HEK293 (cell line): ENCODE data around the gene TEX19.

Experiments used
- FEZF1 ChIP-seq: fragments of 450-650 bp; formaldehyde crosslinking; IDR thresholded peaks from 2 replicates; pipeline ENCODE4 v1.5.1; 2016; ENCODE audit warnings: missing biosample characterization, missing genetic modification characterization
- GLI2 ChIP-seq: fragments of 450-650 bp; formaldehyde crosslinking; IDR thresholded peaks from 2 replicates; pipeline ENCODE4; 2017; ENCODE audit warnings: missing biosample characterization, missing genetic modification characterization, low read depth, borderline replicate concordance
- HOXA7 ChIP-seq: sonication (generic); formaldehyde crosslinking; IDR thresholded peaks from 2 replicates; pipeline ENCODE4 v1.8.1; 2022; ENCODE audit warnings: missing genetic modification reagents, borderline replicate concordance
- HOXD13 ChIP-seq: sonication (generic); formaldehyde crosslinking; IDR thresholded peaks from 2 replicates; pipeline ENCODE4 v1.8.0; 2022; ENCODE audit warnings: missing genetic modification reagents, borderline replicate concordance
- PRDM1 ChIP-seq: fragments of 450-650 bp; formaldehyde crosslinking; IDR thresholded peaks from 2 replicates; pipeline ENCODE4; 2016; ENCODE audit warnings: missing biosample characterization, missing genetic modification characterization
- REPIN1 ChIP-seq: fragments of 450-650 bp; formaldehyde crosslinking; IDR thresholded peaks from 2 replicates; pipeline ENCODE4 v1.5.1; 2017; ENCODE audit warnings: missing biosample characterization, missing genetic modification characterization, low read depth
- SALL2 ChIP-seq: fragments of 450-650 bp; formaldehyde crosslinking; IDR thresholded peaks from 2 replicates; pipeline ENCODE4 v1.5.0; 2017; ENCODE audit warnings: missing biosample characterization, mild to moderate bottlenecking, missing genetic modification characterization, borderline replicate concordance
- SCRT2 ChIP-seq: fragments of 450-650 bp; formaldehyde crosslinking; IDR thresholded peaks from 2 replicates; pipeline ENCODE4 v1.5.1; 2016; ENCODE audit warnings: missing biosample characterization, missing genetic modification characterization
- SETDB1 ChIP-seq: IDR thresholded peaks from one replicate; pipeline ENCODE4 v1.6.1; 2017; ENCODE audit warnings: mild to moderate bottlenecking, low read length, moderate library complexity, mixed read lengths; ENCODE audit not compliant: insufficient read length
- ZBTB48 ChIP-seq: fragments of 450-650 bp; formaldehyde crosslinking; IDR thresholded peaks from 2 replicates; pipeline ENCODE4 v1.5.1; 2016; ENCODE audit warnings: missing biosample characterization, missing genetic modification characterization
- ZFHX2 ChIP-seq: fragments of 450-650 bp; formaldehyde crosslinking; conservative IDR thresholded peaks from 2 replicates; pipeline ENCODE4 v1.5.1; 2016; ENCODE audit warnings: missing biosample characterization, missing genetic modification characterization
- ZFP37 ChIP-seq: fragments of 450-650 bp; formaldehyde crosslinking; IDR thresholded peaks from 2 replicates; pipeline ENCODE4 v1.5.1; 2016; ENCODE audit warnings: missing biosample characterization, missing genetic modification characterization
- ZFP41 ChIP-seq: fragments of 450-650 bp; formaldehyde crosslinking; IDR thresholded peaks from 2 replicates; pipeline ENCODE4 v1.5.1; 2016; ENCODE audit warnings: missing biosample characterization, missing genetic modification characterization, borderline replicate concordance
- ZNF114 ChIP-seq: fragments of 450-650 bp; formaldehyde crosslinking; IDR thresholded peaks from 2 replicates; pipeline ENCODE4 v1.5.0; 2017; ENCODE audit warnings: missing biosample characterization, missing genetic modification characterization
- ZNF132 ChIP-seq: fragments of 450-650 bp; formaldehyde crosslinking; IDR thresholded peaks from 2 replicates; pipeline ENCODE4 v1.5.1; 2017; ENCODE audit warnings: missing biosample characterization, missing genetic modification characterization, borderline replicate concordance
- ZNF138 ChIP-seq: fragments of 450-650 bp; formaldehyde crosslinking; IDR thresholded peaks from 2 replicates; pipeline ENCODE4 v1.5.1; 2016; ENCODE audit warnings: missing biosample characterization, missing genetic modification characterization, borderline replicate concordance
- ZNF19 ChIP-seq: fragments of 450-650 bp; formaldehyde crosslinking; IDR thresholded peaks from 2 replicates; pipeline ENCODE4; 2016; ENCODE audit warnings: missing biosample characterization, missing genetic modification characterization, low read depth
- ZNF274 ChIP-seq, 2 experiments: fragments of 200-500 bp in 1 of 2; fragments of 450-650 bp in 1 of 2; sonication (Bioruptor generic) in 1 of 2; formaldehyde crosslinking in 1 of 2; IDR thresholded peaks; 2 replicates each; pipeline versions ENCODE4 v1.5.1 to v1.6.1; 2014 to 2016; ENCODE audit warnings: borderline replicate concordance in 1 of 2, inconsistent platforms in 1 of 2, low read length in 1 of 2, missing biosample characterization in 1 of 2, missing genetic modification characterization in 1 of 2
- ZNF292 ChIP-seq: fragments of 450-650 bp; formaldehyde crosslinking; IDR thresholded peaks from 2 replicates; pipeline ENCODE4 v1.5.1; 2016; ENCODE audit warnings: low read depth, missing biosample characterization, missing genetic modification characterization, borderline replicate concordance
- ZNF341 ChIP-seq: fragments of 450-650 bp; formaldehyde crosslinking; IDR thresholded peaks from 2 replicates; pipeline ENCODE4; 2016; ENCODE audit warnings: low read depth, missing biosample characterization, missing genetic modification characterization
- ZNF37A ChIP-seq: fragments of 450-650 bp; IDR thresholded peaks from 2 replicates; pipeline ENCODE4 v1.5.1; 2018; ENCODE audit warnings: missing biosample characterization, missing genetic modification characterization
- ZNF423 ChIP-seq: fragments of 450-650 bp; formaldehyde crosslinking; IDR thresholded peaks from 2 replicates; pipeline ENCODE4 v1.5.1; 2016; ENCODE audit warnings: missing biosample characterization, missing genetic modification characterization
- ZNF521 ChIP-seq: fragments of 450-650 bp; formaldehyde crosslinking; IDR thresholded peaks from 2 replicates; pipeline ENCODE4 v1.5.1; 2017; ENCODE audit warnings: missing biosample characterization, mild to moderate bottlenecking, missing genetic modification characterization
- ZNF530 ChIP-seq: fragments of 450-650 bp; formaldehyde crosslinking; IDR thresholded peaks from 2 replicates; pipeline ENCODE4 v1.5.1; 2016; ENCODE audit warnings: low read depth, missing biosample characterization, missing genetic modification characterization
- ZNF558 ChIP-seq: fragments of 450-650 bp; formaldehyde crosslinking; IDR thresholded peaks from 2 replicates; pipeline ENCODE4 v1.5.1; 2016; ENCODE audit warnings: missing biosample characterization, missing genetic modification characterization
- ZNF624 ChIP-seq: fragments of 450-650 bp; formaldehyde crosslinking; IDR thresholded peaks from 2 replicates; pipeline ENCODE4 v1.5.1; 2017; ENCODE audit warnings: missing biosample characterization, missing genetic modification characterization
- ZNF670 ChIP-seq: fragments of 450-650 bp; formaldehyde crosslinking; IDR thresholded peaks from 2 replicates; pipeline ENCODE4 v1.5.1; 2016; ENCODE audit warnings: missing biosample characterization, missing genetic modification characterization, low read depth
- ZNF707 ChIP-seq: fragments of 450-650 bp; formaldehyde crosslinking; IDR thresholded peaks from 2 replicates; pipeline ENCODE4 v1.5.1; 2016; ENCODE audit warnings: missing biosample characterization, missing genetic modification characterization
- ZNF791 ChIP-seq: fragments of 450-650 bp; formaldehyde crosslinking; IDR thresholded peaks from 2 replicates; pipeline ENCODE4 v1.5.1; 2016; ENCODE audit warnings: missing biosample characterization, missing genetic modification characterization
- ZNF792 ChIP-seq: fragments of 450-650 bp; formaldehyde crosslinking; IDR thresholded peaks from 2 replicates; pipeline ENCODE4 v1.5.1; 2016; ENCODE audit warnings: missing biosample characterization, missing genetic modification characterization
- ZNF837 ChIP-seq: fragments of 450-650 bp; formaldehyde crosslinking; IDR thresholded peaks from 2 replicates; pipeline ENCODE4 v1.5.1; 2016; ENCODE audit warnings: missing biosample characterization, missing genetic modification characterization
- ZSCAN16 ChIP-seq: fragments of 450-650 bp; formaldehyde crosslinking; IDR thresholded peaks from 2 replicates; pipeline ENCODE4 v1.5.1; 2016; ENCODE audit warnings: missing biosample characterization, missing genetic modification characterization
- ZSCAN23 ChIP-seq: fragments of 450-650 bp; formaldehyde crosslinking; IDR thresholded peaks from 2 replicates; pipeline ENCODE4 v1.5.1; 2016; ENCODE audit warnings: missing biosample characterization, missing genetic modification characterization
- ZSCAN30 ChIP-seq: fragments of 450-650 bp; IDR thresholded peaks from 2 replicates; pipeline ENCODE4 v1.5.1; 2018; ENCODE audit warnings: missing biosample characterization, mild to moderate bottlenecking, missing genetic modification characterization, moderate library complexity
- ZXDB ChIP-seq: fragments of 450-650 bp; formaldehyde crosslinking; IDR thresholded peaks from 2 replicates; pipeline ENCODE4 v1.5.1; 2016; ENCODE audit warnings: missing biosample characterization, missing genetic modification characterization
- TF ChIP-seq, protein P1 (sequence below): fragments of 450-650 bp; formaldehyde crosslinking; IDR thresholded peaks from 2 replicates; pipeline ENCODE4 v1.5.1; 2016; ENCODE audit warnings: missing biosample characterization, missing genetic modification characterization
- TF ChIP-seq, protein P2 (sequence below): fragments of 450-650 bp; formaldehyde crosslinking; IDR thresholded peaks from 2 replicates; pipeline ENCODE4 v1.5.1; 2017; ENCODE audit warnings: missing biosample characterization, mild to moderate bottlenecking, missing genetic modification characterization, moderate library complexity
- TF ChIP-seq, protein P3 (sequence below): fragments of 450-650 bp; formaldehyde crosslinking; IDR thresholded peaks from 2 replicates; pipeline ENCODE4 v1.5.1; 2016; ENCODE audit warnings: missing biosample characterization, missing genetic modification characterization, low read depth

TEX19 gene

DNA sequence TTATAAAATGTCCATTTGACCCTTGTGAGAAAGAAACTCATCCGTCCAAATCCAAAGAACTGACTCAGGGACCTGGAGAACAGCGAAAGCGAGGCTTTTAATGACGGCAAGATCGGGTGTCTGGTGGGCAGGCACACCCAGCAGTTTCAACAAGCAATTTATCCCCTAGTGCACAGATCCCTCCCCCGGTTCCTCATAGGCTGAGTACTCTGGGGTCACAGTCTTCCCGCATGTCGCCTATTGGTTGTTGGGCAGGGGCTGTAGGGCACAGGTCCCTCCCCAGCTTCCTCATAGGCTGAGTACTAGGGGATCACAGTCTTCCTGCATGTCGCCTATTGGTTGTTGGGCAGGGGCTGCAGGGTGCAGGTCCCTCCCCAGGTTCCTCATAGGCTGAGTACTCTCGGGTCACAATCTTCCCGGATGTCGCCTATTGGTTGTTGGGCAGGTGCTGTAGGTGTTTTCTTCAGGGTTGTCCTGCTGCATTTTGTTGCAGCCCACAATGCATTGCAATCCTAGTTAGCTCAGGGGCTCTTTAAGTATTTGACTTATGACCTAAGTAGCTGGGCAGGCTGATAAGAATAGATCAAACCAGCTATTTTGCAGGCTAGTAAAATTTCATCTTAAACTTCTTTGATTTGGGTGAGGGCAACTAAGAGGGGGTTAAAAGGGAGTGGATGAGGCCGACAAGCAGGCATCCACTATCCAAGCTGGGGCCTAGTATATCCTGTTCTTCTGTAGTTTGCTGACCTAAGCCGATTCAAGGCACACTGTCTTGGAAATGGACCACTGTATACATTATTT, 8.9 kb downstream of the TEX19 start (continued):
- TF ChIP-seq, protein P1, sequence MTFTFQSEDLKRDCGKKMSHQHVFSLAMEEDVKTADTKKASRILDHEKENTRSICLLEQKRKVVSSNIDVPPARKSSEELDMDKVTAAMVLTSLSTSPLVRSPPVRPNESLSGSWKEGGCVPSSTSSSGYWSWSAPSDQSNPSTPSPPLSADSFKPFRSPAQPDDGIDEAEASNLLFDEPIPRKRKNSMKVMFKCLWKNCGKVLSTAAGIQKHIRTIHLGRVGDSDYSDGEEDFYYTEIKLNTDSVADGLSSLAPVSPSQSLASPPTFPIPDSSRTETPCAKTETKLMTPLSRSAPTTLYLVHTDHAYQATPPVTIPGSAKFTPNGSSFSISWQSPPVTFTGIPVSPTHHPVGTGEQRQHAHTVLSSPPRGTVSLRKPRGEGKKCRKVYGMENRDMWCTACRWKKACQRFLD (tag by site-specific recombination) = no peak
- TF ChIP-seq GLI2 (tag by site-specific recombination) (no peak), SCRT2 (tag by site-specific recombination) (0 out of 2 replicates have a peak, but pooled peaks have one; percentile 20), ZSCAN30 (tag by site-specific recombination) (0 out of 2 replicates have a peak, but pooled peaks have one; percentile 22), ZNF558 (tag by site-specific recombination) (no peak), ZNF530 (no peak), ZNF707 (no peak), ZNF837 (tag by site-specific recombination) (no peak), SALL2 (tag by site-specific recombination) (no peak), ZNF138 (tag by site-specific recombination) (no peak), ZNF670 (tag by site-specific recombination) (no peak), ZNF423 (no peak), ZXDB (tag by site-specific recombination) (no peak), ZNF37A (no peak), ZFP37 (tag by site-specific recombination) (no peak), ZFHX2 (no peak), ZNF792 (tag by site-specific recombination) (no peak), ZNF341 (tag by site-specific recombination) (0 out of 2 replicates have a peak, but pooled peaks have one; percentile 50), SETDB1 (peak; percentile 88), ZNF19 (tag by site-specific recombination) (no peak), PRDM1 (tag by site-specific recombination) (no peak), REPIN1 (tag by site-specific recombination) (no peak), ZBTB48 (no peak; the same call in 1 of the 2 replicates), ZSCAN16 (tag by site-specific recombination) (no peak), ZNF114 (tag by site-specific recombination) (no peak), FEZF1 (tag by site-specific recombination) (no peak), ZNF292 (no peak), ZSCAN23 (tag by site-specific recombination) (no peak), HOXD13 (CRISPR knock-in tag) (no peak), ZNF521 (tag by site-specific recombination) (no peak), ZNF132 (tag by site-specific recombination) (no peak), ZFP41 (tag by site-specific recombination) (no peak), HOXA7 (CRISPR knock-in tag) (no peak), ZNF791 (tag by site-specific recombination) (no peak), ZNF624 (tag by site-specific recombination) (no peak), ZNF274 (IDR thresholded peaks at IDR 0.05; ENCODE audit: low read length) (no peak), ZNF274 (tag by site-specific recombination; IDR thresholded peaks at IDR 0.05; ENCODE audit: borderline replicate concordance) (no peak)
- TF ChIP-seq, protein P2, sequence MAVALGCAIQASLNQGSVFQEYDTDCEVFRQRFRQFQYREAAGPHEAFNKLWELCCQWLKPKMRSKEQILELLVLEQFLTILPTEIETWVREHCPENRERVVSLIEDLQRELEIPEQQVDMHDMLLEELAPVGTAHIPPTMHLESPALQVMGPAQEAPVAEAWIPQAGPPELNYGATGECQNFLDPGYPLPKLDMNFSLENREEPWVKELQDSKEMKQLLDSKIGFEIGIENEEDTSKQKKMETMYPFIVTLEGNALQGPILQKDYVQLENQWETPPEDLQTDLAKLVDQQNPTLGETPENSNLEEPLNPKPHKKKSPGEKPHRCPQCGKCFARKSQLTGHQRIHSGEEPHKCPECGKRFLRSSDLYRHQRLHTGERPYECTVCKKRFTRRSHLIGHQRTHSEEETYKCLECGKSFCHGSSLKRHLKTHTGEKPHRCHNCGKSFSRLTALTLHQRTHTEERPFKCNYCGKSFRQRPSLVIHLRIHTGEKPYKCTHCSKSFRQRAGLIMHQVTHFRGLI (tag by site-specific recombination) = no peak
- TF ChIP-seq, protein P3, sequence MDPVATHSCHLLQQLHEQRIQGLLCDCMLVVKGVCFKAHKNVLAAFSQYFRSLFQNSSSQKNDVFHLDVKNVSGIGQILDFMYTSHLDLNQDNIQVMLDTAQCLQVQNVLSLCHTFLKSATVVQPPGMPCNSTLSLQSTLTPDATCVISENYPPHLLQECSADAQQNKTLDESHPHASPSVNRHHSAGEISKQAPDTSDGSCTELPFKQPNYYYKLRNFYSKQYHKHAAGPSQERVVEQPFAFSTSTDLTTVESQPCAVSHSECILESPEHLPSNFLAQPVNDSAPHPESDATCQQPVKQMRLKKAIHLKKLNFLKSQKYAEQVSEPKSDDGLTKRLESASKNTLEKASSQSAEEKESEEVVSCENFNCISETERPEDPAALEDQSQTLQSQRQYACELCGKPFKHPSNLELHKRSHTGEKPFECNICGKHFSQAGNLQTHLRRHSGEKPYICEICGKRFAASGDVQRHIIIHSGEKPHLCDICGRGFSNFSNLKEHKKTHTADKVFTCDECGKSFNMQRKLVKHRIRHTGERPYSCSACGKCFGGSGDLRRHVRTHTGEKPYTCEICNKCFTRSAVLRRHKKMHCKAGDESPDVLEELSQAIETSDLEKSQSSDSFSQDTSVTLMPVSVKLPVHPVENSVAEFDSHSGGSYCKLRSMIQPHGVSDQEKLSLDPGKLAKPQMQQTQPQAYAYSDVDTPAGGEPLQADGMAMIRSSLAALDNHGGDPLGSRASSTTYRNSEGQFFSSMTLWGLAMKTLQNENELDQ (tag by site-specific recombination) = no peak
